Measurements from ENCODE around the gene IHH.

DNA sequence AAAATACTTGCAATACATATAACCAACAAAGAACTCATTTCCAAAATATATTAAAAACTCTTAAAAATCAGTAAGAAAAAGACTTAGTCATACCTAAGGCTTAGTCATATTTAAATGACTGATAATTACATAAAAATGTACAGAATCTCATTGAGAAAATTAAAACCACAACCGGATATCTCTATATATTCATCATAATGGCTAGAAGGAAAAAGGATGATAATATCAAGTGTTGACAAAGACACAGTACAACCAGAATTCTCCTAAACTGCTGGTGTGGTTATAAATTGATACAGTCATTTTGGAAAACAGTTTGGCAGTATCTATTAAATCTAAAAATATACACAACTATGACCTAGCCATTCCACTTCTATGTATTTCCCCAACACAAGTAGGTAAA, 27.1 kb upstream of the IHH start:
- TF ChIP-seq, protein P1, sequence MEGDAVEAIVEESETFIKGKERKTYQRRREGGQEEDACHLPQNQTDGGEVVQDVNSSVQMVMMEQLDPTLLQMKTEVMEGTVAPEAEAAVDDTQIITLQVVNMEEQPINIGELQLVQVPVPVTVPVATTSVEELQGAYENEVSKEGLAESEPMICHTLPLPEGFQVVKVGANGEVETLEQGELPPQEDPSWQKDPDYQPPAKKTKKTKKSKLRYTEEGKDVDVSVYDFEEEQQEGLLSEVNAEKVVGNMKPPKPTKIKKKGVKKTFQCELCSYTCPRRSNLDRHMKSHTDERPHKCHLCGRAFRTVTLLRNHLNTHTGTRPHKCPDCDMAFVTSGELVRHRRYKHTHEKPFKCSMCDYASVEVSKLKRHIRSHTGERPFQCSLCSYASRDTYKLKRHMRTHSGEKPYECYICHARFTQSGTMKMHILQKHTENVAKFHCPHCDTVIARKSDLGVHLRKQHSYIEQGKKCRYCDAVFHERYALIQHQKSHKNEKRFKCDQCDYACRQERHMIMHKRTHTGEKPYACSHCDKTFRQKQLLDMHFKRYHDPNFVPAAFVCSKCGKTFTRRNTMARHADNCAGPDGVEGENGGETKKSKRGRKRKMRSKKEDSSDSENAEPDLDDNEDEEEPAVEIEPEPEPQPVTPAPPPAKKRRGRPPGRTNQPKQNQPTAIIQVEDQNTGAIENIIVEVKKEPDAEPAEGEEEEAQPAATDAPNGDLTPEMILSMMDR (IDR thresholded peaks at IDR 0.05) = no peak
- TF ChIP-seq POLR2AphosphoS5 (IDR thresholded peaks at IDR 0.05) (no peak), POLR2A (IDR thresholded peaks at IDR 0.05) (no peak)
